Stimulated activated effector memory CD8-positive, alpha-beta T cell treated with anti-CD3 and anti-CD28 coated beads, Interleukin-12 subunit alpha, Interleukin-12 subunit beta, amount 100 ng/mL, for 72 hours (primary cell): ENCODE data around the gene TMEM232.

Experiments used
- ATAC-seq: fragments of 150-1000 bp; cut with Tn5 transposase; 2 replicates; pipeline ENCODE4 v1.10.0; 2021
- DNase-seq, 2 donors: peaks; one replicate each; pipeline ENCODE4 v3.0.0; 2021 to 2022; ENCODE audit warnings: low spot score in 2 of 2
- H3K27ac Mint-ChIP-seq: one replicate; pipeline ENCODE4 v1.8.0; 2022; ENCODE audit warnings: mild to moderate bottlenecking, mixed read lengths
- H3K36me3 Mint-ChIP-seq: one replicate; pipeline ENCODE4 v1.8.0; 2022; ENCODE audit warnings: mild to moderate bottlenecking, mixed read lengths
- H3K4me1 Mint-ChIP-seq: one replicate; pipeline ENCODE4 v1.8.0; 2022; ENCODE audit warnings: mixed read lengths
- H3K4me3 Mint-ChIP-seq: one replicate; pipeline ENCODE4 v1.8.0; 2022; ENCODE audit warnings: mild to moderate bottlenecking, mixed read lengths
- H3K9me3 Mint-ChIP-seq: one replicate; pipeline ENCODE4 v1.8.0; 2022; ENCODE audit warnings: mixed read lengths

Gene TMEM232

GRCh38 chr5:110383231-110383630 is 343.2 kb downstream of the TMEM232 start:
- H3K36me3 Mint-ChIP-seq = no peaks in the 10 kb centered on the region
- ATAC-seq (no peak), DNase-seq (no peak)
- no peaks in the 10 kb centered on the region for H3K4me1 Mint-ChIP-seq
- H3K4me3 Mint-ChIP-seq = no peak overlapping the region
- H3K27ac Mint-ChIP-seq = no peak overlapping the region
- H3K9me3 Mint-ChIP-seq = no peaks in the 10 kb centered on the region

GRCh38 chr5:110377943-110378342 is 348.5 kb downstream of the TMEM232 start:
- DNase-seq (no peak), ATAC-seq (peak; percentile 26)
- H3K4me3 Mint-ChIP-seq = no peak overlapping the region
- no peaks in the 10 kb centered on the region for H3K36me3 Mint-ChIP-seq
- no peaks in the 10 kb centered on the region for H3K9me3 Mint-ChIP-seq
- no peaks in the 10 kb centered on the region for H3K4me1 Mint-ChIP-seq
- H3K27ac Mint-ChIP-seq = no peak overlapping the region

GRCh38 chr5:110377361-110377760 is 349.1 kb downstream of the TMEM232 start:
- Mint-ChIP-seq H3K9me3 (no peaks in the 10 kb centered on the region), H3K36me3 (no peaks in the 10 kb centered on the region), H3K4me3 (no peak overlapping the region), H3K4me1 (no peaks in the 10 kb centered on the region), H3K27ac (no peak overlapping the region)
- no peak for DNase-seq
- ATAC-seq = no peak

- Mint-ChIP-seq H3K4me1 (no peaks in the 10 kb centered on the region), H3K4me3 (no peak overlapping the region), H3K36me3 (no peaks in the 10 kb centered on the region), H3K27ac (no peak overlapping the region), H3K9me3 (no peaks in the 10 kb centered on the region)
- ATAC-seq = no peak
- DNase-seq = no peak
These were observed 350.1 kb downstream of the TMEM232 start for GRCh38 chr5:110376281-110376951.

GRCh38 chr5:110371725-110372041 is 354.8 kb downstream of the TMEM232 start:
- Mint-ChIP-seq H3K4me3 (no peak overlapping the region), H3K36me3 (no peaks in the 10 kb centered on the region), H3K27ac (no peak overlapping the region), H3K9me3 (no peaks in the 10 kb centered on the region), H3K4me1 (no peaks in the 10 kb centered on the region)
- ATAC-seq (no peak), DNase-seq (no peak)

- H3K4me1 Mint-ChIP-seq = no peaks in the 10 kb centered on the region
- no peaks in the 10 kb centered on the region for H3K36me3 Mint-ChIP-seq
- no peaks in the 10 kb centered on the region for H3K9me3 Mint-ChIP-seq
- no peak overlapping the region for H3K4me3 Mint-ChIP-seq
- no peak overlapping the region for H3K27ac Mint-ChIP-seq
- no peak for DNase-seq
- no peak for ATAC-seq
These were observed 355.3 kb downstream of the TMEM232 start for GRCh38 chr5:110371011-110371724.
